ENCODE measurements around the gene TBC1D9B.

DNA sequence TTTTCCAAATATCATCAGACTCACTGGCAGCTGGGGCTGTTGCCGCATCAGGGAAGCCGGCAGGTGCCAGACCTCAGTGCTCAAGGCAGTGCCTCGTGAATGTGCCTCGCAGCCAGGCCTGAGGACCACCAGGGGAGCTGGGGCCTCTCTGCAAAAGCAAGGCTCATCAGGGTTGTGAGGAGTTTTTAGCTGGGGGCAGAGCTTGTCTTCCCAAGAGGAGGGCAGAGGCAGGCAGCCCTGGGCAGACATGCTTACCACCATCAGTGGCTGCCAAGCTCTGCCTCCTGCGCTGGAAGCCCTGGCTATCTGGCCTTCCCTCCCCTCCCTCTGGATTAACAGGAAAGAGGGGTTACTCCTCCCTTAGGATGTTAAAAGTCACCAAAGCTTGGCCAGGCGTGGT, 8.8 kb upstream of the TBC1D9B start:
- TF ChIP-seq, protein P1, sequence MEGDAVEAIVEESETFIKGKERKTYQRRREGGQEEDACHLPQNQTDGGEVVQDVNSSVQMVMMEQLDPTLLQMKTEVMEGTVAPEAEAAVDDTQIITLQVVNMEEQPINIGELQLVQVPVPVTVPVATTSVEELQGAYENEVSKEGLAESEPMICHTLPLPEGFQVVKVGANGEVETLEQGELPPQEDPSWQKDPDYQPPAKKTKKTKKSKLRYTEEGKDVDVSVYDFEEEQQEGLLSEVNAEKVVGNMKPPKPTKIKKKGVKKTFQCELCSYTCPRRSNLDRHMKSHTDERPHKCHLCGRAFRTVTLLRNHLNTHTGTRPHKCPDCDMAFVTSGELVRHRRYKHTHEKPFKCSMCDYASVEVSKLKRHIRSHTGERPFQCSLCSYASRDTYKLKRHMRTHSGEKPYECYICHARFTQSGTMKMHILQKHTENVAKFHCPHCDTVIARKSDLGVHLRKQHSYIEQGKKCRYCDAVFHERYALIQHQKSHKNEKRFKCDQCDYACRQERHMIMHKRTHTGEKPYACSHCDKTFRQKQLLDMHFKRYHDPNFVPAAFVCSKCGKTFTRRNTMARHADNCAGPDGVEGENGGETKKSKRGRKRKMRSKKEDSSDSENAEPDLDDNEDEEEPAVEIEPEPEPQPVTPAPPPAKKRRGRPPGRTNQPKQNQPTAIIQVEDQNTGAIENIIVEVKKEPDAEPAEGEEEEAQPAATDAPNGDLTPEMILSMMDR (conservative IDR thresholded peaks at IDR 0.05; ENCODE audit: low read length), result no peak
- no peak for TF ChIP-seq EZH2phosphoT487 (IDR thresholded peaks at IDR 0.05; ENCODE audit: borderline replicate concordance)

Data from Loucy (cell line).